Transverse colon (tissue), 4 donors: Measurements from ENCODE around the gene RGS13. TPM values are rescaled to one million over a fixed set of nuclear protein-coding genes. Genes with fewer than 3 reads are reported as not detected.

Experiments used
- DNase-seq: peaks from one replicate; pipeline ENCODE4 v3.0.0-alpha.2; 2019
- H3K27ac ChIP-seq, 4 donors: fragments of 200-600 bp; sonication (generic); 2 replicates each; pipeline ENCODE4 v1.5.1; 2016 to 2018; ENCODE audit warnings: inconsistent platforms in 4 of 4
- H3K27me3 ChIP-seq: fragments of 200-600 bp; sonication (generic); 2 replicates; pipeline ENCODE4 v1.5.1; 2017; ENCODE audit warnings: inconsistent platforms
- H3K36me3 ChIP-seq, 4 donors: fragments of 200-600 bp; sonication (generic); 2 replicates each; pipeline ENCODE4 v1.5.1; 2017 to 2019; ENCODE audit warnings: inconsistent platforms in 4 of 4
- H3K4me1 ChIP-seq, 4 donors: fragments of 200-600 bp; sonication (generic); 2 replicates each; pipeline ENCODE4 v1.5.1; 2017 to 2020; ENCODE audit warnings: inconsistent platforms in 4 of 4
- H3K4me3 ChIP-seq, 4 donors: fragments of 200-600 bp; sonication (generic); 1 replicate in 1 of 4; 2 replicates in 3 of 4; pipeline versions ENCODE4 v1.5.1 to v1.6.1; 2017 to 2019; ENCODE audit warnings: inconsistent platforms in 4 of 4
- H3K9me3 ChIP-seq, 2 donors: fragments of 200-600 bp; sonication (generic); 2 replicates each; pipeline ENCODE4 v1.5.1; 2017 to 2019; ENCODE audit warnings: inconsistent platforms in 2 of 2
- CTCF ChIP-seq, 5 experiments: fragments of 200-600 bp in 3 of 5; fragments of 450-650 bp in 2 of 5; sonication (generic) in 3 of 5; IDR thresholded peaks; 1 replicate in 2 of 5; 2 replicates in 3 of 5; pipeline ENCODE4 v1.5.1; 2016 to 2017; ENCODE audit warnings: antibody characterized with exemption in 5 of 5, inconsistent platforms in 3 of 5, mild to moderate bottlenecking in 2 of 5, moderate library complexity in 1 of 5
- EP300 ChIP-seq: sonication (generic); formaldehyde crosslinking; IDR thresholded peaks from one replicate; pipeline ENCODE4 v1.6.1; 2017; ENCODE audit warnings: antibody characterized with exemption, low read depth
- POLR2A ChIP-seq: fragments of 450-650 bp; IDR thresholded peaks from one replicate; pipeline ENCODE4 v1.6.1; 2016; ENCODE audit warnings: antibody characterized with exemption, mild to moderate bottlenecking, moderate library complexity
- POLR2AphosphoS5 ChIP-seq, 3 donors: sonication (generic); formaldehyde crosslinking; IDR thresholded peaks; one replicate each; pipeline ENCODE4 v1.6.1; 2016; ENCODE audit warnings: antibody characterized with exemption in 3 of 3
- WGBS, 2 donors: methylation state at CpG; one replicate each; pipeline ENCODE4 v1.1.5; 2018; ENCODE audit warnings: low coverage in 1 of 2; 5-methylcytosine and 5-hydroxymethylcytosine counted together
- in situ Hi-C, 4 donors: fragments of 200-750 bp; cut with MboI; loops; one replicate each; pipeline versions ENCODE4 v1.15.0 to v1.15.1; 2017; ENCODE audit warnings: low sequenced_read_pairs in 3 of 4, low pct_ligation_motif_present in 1 of 4, low pct_unique_long_range_greater_than_20kb in 1 of 4
- intact Hi-C: fragments of 100-400 bp; cut with DNase I; formaldehyde crosslinking; loops from one replicate; pipeline ENCODE4 v1.15.1; 2023; ENCODE audit warnings: low total_unique reads
- total RNA-seq, 4 donors: library from RNA; depleted of rRNA; stranded (reverse); fragments of >200 nt; gene quantifications; one replicate each; pipeline ENCODE4 v1.1.0, GENCODE V29; 2016

RGS13 gene
- total RNA-seq, 4 donors from 2014 or later: 1.2 to 1.3 TPM; not detected in 2

- Histone ChIP-seq H3K4me1 (peaks cover 0 to 21% (median 5%) of the 10 kb centered on the region in 4 donors), H3K27me3 (no peaks in the 10 kb centered on the region), H3K36me3 (no peaks in the 10 kb centered on the region), H3K4me3 (no peak overlapping the region), H3K27ac (no peak overlapping the region), H3K9me3 (no peaks in the 10 kb centered on the region)
- DNase-seq: no peak
- in situ Hi-C loops: no loop called here
- TF ChIP-seq EP300 (no peak), POLR2AphosphoS5 (IDR thresholded peaks at IDR 0.05) (no peak), CTCF (IDR thresholded peaks at IDR 0.05) (no peak), POLR2A (no peak)
- 67 to 78% methylated on average over 5 of the region's 5 CpGs for WGBS, 2 donors
- intact Hi-C loops: no loop called here
Measured at GRCh38 chr1:192703283-192704206, 67.6 kb downstream of the RGS13 start.

GRCh38 chr1:192705510-192705909 lies 69.6 kb downstream of the RGS13 start:
- no peaks in the 10 kb centered on the region for H3K36me3 ChIP-seq
- in situ Hi-C loops: no loop called here
- no peak overlapping the region for H3K4me3 ChIP-seq
- intact Hi-C loops: no loop called here
- H3K27ac ChIP-seq: no peak overlapping the region
- no peaks in the 10 kb centered on the region for H3K27me3 ChIP-seq
- no peak for DNase-seq
- 94 to 100% methylated on average over 2 of the region's 2 CpGs for WGBS, 2 donors
- TF ChIP-seq EP300: no peak
- no peak for TF ChIP-seq CTCF (IDR thresholded peaks at IDR 0.05)
- no peak for TF ChIP-seq POLR2A
- TF ChIP-seq POLR2AphosphoS5 (IDR thresholded peaks at IDR 0.05): no peak
- H3K4me1 ChIP-seq: peaks cover 0 to 21% (median 4%) of the 10 kb centered on the region in 4 donors
- no peaks in the 10 kb centered on the region for H3K9me3 ChIP-seq

- Histone ChIP-seq H3K27me3 (no peaks in the 10 kb centered on the region), H3K4me3 (no peak overlapping the region), H3K36me3 (no peaks in the 10 kb centered on the region), H3K9me3 (no peaks in the 10 kb centered on the region), H3K4me1 (peaks cover 0 to 9% (median 0%) of the 10 kb centered on the region in 4 donors), H3K27ac (no peak overlapping the region)
- in situ Hi-C loops (no loop called here), intact Hi-C loops (no loop called here)
- 55 to 79% methylated on average over 2 of the region's 2 CpGs for WGBS, 2 donors
- DNase-seq: no peak
- TF ChIP-seq EP300 (no peak), CTCF (IDR thresholded peaks at IDR 0.05) (no peak), POLR2AphosphoS5 (IDR thresholded peaks at IDR 0.05) (no peak), POLR2A (no peak)
Measured at GRCh38 chr1:192706936-192707335, 71.0 kb downstream of the RGS13 start.

GRCh38 chr1:192707978-192708547 lies 72.1 kb downstream of the RGS13 start:
- DNase-seq: no peak
- intact Hi-C loops: no loop called here
- no peaks in the 10 kb centered on the region for H3K9me3 ChIP-seq
- H3K4me1 ChIP-seq: no peaks in the 10 kb centered on the region
- no peak overlapping the region for H3K27ac ChIP-seq
- 59 to 73% methylated on average over 3 of the region's 3 CpGs for whole genome bisulfite sequencing, 2 donors
- H3K27me3 ChIP-seq: no peaks in the 10 kb centered on the region
- in situ Hi-C loops: no loop called here
- H3K36me3 ChIP-seq: no peaks in the 10 kb centered on the region
- TF ChIP-seq POLR2AphosphoS5 (IDR thresholded peaks at IDR 0.05) (no peak), POLR2A (no peak), EP300 (no peak), CTCF (IDR thresholded peaks at IDR 0.05) (no peak)
- H3K4me3 ChIP-seq: no peak overlapping the region
